Measurements from ENCODE around the gene SEMA3B. TPM values are rescaled to one million over a fixed set of nuclear protein-coding genes. Genes with fewer than 3 reads are reported as not detected.

Gene SEMA3B
- total and polyA plus RNA-seq, 2 donors (not counting 3 experiments of a cell fraction or from before 2014, with no cell fraction given): 1.2 to 1.5 TPM

- H3K4me3 ChIP-seq (replicated peaks in 1 of 3; ENCODE audit: insufficient read depth in 1 of 3, low read depth in 1 of 3, low read length in 3 of 3): no peak overlapping the region
- DNase-seq (ENCODE audit: low read depth, low spot score) (peak; percentile 78), FAIRE-seq (no peak)
Observed at GRCh38 chr3:50246517-50246954, 22.4 kb upstream of the SEMA3B start.

GRCh38 chr3:50248387-50248786 is 20.6 kb upstream of the SEMA3B start:
- dilution Hi-C loops (cut with MboI; ENCODE audit: extremely low pct_ligation_motif_present, low sequenced_read_pairs) (no loop called here), intact Hi-C loops (cut with micrococcal nuclease) (no loop called here)
- no peaks in the 10 kb centered on the region for H3K9me1 ChIP-seq (replicated peaks; ENCODE audit: control insufficient read depth, extremely low read depth, insufficient read depth, low read length)
- BruUV-seq (replicated peaks): no TSS peak
- no peak overlapping the region for H3K4me3 ChIP-seq (replicated peaks in 1 of 3; ENCODE audit: insufficient read depth in 1 of 3, low read depth in 1 of 3, low read length in 3 of 3)
- H3K4me1 ChIP-seq (ENCODE audit: control insufficient read depth, extremely low read depth, insufficient read depth, low read length): peaks cover 86% of the 10 kb centered on the region
- H3K79me2 ChIP-seq (ENCODE audit: control insufficient read depth, insufficient read depth, low read length): peaks cover 93% of the 10 kb centered on the region
- H3K27ac ChIP-seq (ENCODE audit: insufficient read depth, low read depth, low read length): peak overlapping the region; percentile 63
- peak overlapping the region; percentile 6 for H3K4me2 ChIP-seq (ENCODE audit: insufficient read depth, low read length)
- peaks cover 6 to 41% of the 10 kb centered on the region in 2 experiments for H3K36me3 ChIP-seq (ENCODE audit: control insufficient read depth in 2 of 2, extremely low read depth in 1 of 2, insufficient read depth in 2 of 2, low read length in 2 of 2)
- peak; percentile 77 for DNase-seq (ENCODE audit: low read depth, low spot score)
- H3K27me3 ChIP-seq (ENCODE audit: control insufficient read depth in 2 of 2, insufficient read depth in 2 of 2, low read length in 2 of 2): no peaks in the 10 kb centered on the region
- H4K20me1 ChIP-seq (replicated peaks; ENCODE audit: control insufficient read depth, extremely low read depth, insufficient read depth, low read length): no peaks in the 10 kb centered on the region
- H2AFZ ChIP-seq (ENCODE audit: low read depth, low read length): no peak overlapping the region
- H3K9me3 ChIP-seq (replicated peaks; ENCODE audit: control insufficient read depth, insufficient read depth, low read length): no peaks in the 10 kb centered on the region
- ChIA-PET CTCF (interaction anchor here (1.4 to 3.7 kb wide), 5 partner anchors 8 to 85 kb away, joined by 4 to 134 read pairs (median 12); no protein-coding TSS in a partner anchor), POLR2A (interaction anchor here (0.7 kb wide), 1 partner anchor 13 kb away, joined by 4 read pairs; the partner anchor contains the start of gene GNAI2)
- TF ChIP-seq GATA2 (IDR thresholded peaks at IDR 0.05; ENCODE audit: insufficient read depth, insufficient read length, low read depth, low read length) (no peak), MAX (IDR thresholded peaks at IDR 0.05; ENCODE audit: insufficient read depth, insufficient read length) (no peak), CTCF (IDR thresholded peaks at IDR 0.05; ENCODE audit: extremely low read depth in 1 of 2, insufficient read depth in 1 of 2, low read depth in 1 of 2, low read length in 2 of 2) (no peak), MYC (IDR thresholded peaks at IDR 0.05; ENCODE audit: low read depth, low read length) (peak; percentile 57), EZH2 (IDR thresholded peaks at IDR 0.05; ENCODE audit: borderline replicate concordance, low read depth, low read length, severe bottlenecking) (no peak), POLR2A (IDR thresholded peaks at IDR 0.05; ENCODE audit: low read depth, low read length) (peak; percentile 39), POLR2AphosphoS5 (IDR thresholded peaks at IDR 0.05; ENCODE audit: insufficient read depth, low read depth, low read length) (peak; percentile 54), FOS (IDR thresholded peaks at IDR 0.05; ENCODE audit: borderline replicate concordance, insufficient read depth, low read length) (peak; percentile 79), JUN (IDR thresholded peaks at IDR 0.05; ENCODE audit: borderline replicate concordance, insufficient read depth, insufficient read length, low read depth) (peak; percentile 22)
- FAIRE-seq: peak; percentile 98
- peak overlapping the region; percentile 22 for H3K9ac ChIP-seq (replicated peaks; ENCODE audit: extremely low read depth, insufficient read depth, low read length)

More at GRCh38 chr3:50246517-50246954, 22.4 kb upstream of the SEMA3B start:
- BruUV-seq (replicated peaks): no TSS peak
- peak overlapping the region; percentile 32 for H3K4me2 ChIP-seq (ENCODE audit: insufficient read depth, low read length)
- peak overlapping the region; percentile 56 for H3K9ac ChIP-seq (replicated peaks; ENCODE audit: extremely low read depth, insufficient read depth, low read length)
- intact Hi-C loops (cut with micrococcal nuclease): loop anchor here (1.0 to 2.0 kb wide), 5 partner anchors 8 to 27 kb away; no protein-coding TSS in a partner anchor
- no peaks in the 10 kb centered on the region for H4K20me1 ChIP-seq (replicated peaks; ENCODE audit: control insufficient read depth, extremely low read depth, insufficient read depth, low read length)
- peak overlapping the region; percentile 86 for H3K27ac ChIP-seq (ENCODE audit: insufficient read depth, low read depth, low read length)
- H3K4me1 ChIP-seq (ENCODE audit: control insufficient read depth, extremely low read depth, insufficient read depth, low read length): peaks cover 90% of the 10 kb centered on the region
- no peak for TF ChIP-seq POLR2AphosphoS5 (IDR thresholded peaks at IDR 0.05; ENCODE audit: insufficient read depth, low read depth, low read length)
- TF ChIP-seq MAX (IDR thresholded peaks at IDR 0.05; ENCODE audit: insufficient read depth, insufficient read length): peak; percentile 12
- TF ChIP-seq FOS (IDR thresholded peaks at IDR 0.05; ENCODE audit: borderline replicate concordance, insufficient read depth, low read length): peak; percentile 10
- H3K9me3 ChIP-seq (replicated peaks; ENCODE audit: control insufficient read depth, insufficient read depth, low read length): no peaks in the 10 kb centered on the region
- ChIA-PET POLR2A (interaction anchor here (0.8 to 1.9 kb wide), 5 partner anchors 10 to 82 kb away, joined by 3 to 14 read pairs (median 3); partner anchors contain the start of genes GNAI2, SEMA3B and TUSC2), CTCF (interaction anchor here (0.5 to 3.7 kb wide), 25 partner anchors 9 to 407 kb away, joined by 3 to 134 read pairs (median 6); partner anchors contain the start of genes GNAI2, GNAT1 and IFRD2)
- H2AFZ ChIP-seq (ENCODE audit: low read depth, low read length): no peak overlapping the region
- H3K27me3 ChIP-seq (ENCODE audit: control insufficient read depth in 2 of 2, insufficient read depth in 2 of 2, low read length in 2 of 2): no peaks in the 10 kb centered on the region
- H3K79me2 ChIP-seq (ENCODE audit: control insufficient read depth, insufficient read depth, low read length): peaks cover 91% of the 10 kb centered on the region
- peaks cover 4 to 29% of the 10 kb centered on the region in 2 experiments for H3K36me3 ChIP-seq (ENCODE audit: control insufficient read depth in 2 of 2, extremely low read depth in 1 of 2, insufficient read depth in 2 of 2, low read length in 2 of 2)
- H3K9me1 ChIP-seq (replicated peaks; ENCODE audit: control insufficient read depth, extremely low read depth, insufficient read depth, low read length): no peaks in the 10 kb centered on the region
- dilution Hi-C loops (cut with MboI; ENCODE audit: extremely low pct_ligation_motif_present, low sequenced_read_pairs): no loop called here
